ENCODE results near the gene MAN1A1.

The MAN1A1 gene

GRCh38 chr6:119308048-119308570, 41.5 kb downstream of the MAN1A1 start:
- no peak for TF ChIP-seq CTCF (conservative IDR thresholded peaks at IDR 0.05; ENCODE audit: low read depth, low read length)
- DNase-seq (ENCODE audit: low read depth), result peak; percentile 36

GRCh38 chr6:119307056-119307455, 42.5 kb downstream of the MAN1A1 start:
- no peak for TF ChIP-seq CTCF (conservative IDR thresholded peaks at IDR 0.05; ENCODE audit: low read depth, low read length)
- no peak for DNase-seq (ENCODE audit: low read depth)

More at GRCh38 chr6:119308048-119308570, 41.5 kb downstream of the MAN1A1 start:
- H3K4me3 ChIP-seq (ENCODE audit: low read length), result no peak overlapping the region

DNA sequence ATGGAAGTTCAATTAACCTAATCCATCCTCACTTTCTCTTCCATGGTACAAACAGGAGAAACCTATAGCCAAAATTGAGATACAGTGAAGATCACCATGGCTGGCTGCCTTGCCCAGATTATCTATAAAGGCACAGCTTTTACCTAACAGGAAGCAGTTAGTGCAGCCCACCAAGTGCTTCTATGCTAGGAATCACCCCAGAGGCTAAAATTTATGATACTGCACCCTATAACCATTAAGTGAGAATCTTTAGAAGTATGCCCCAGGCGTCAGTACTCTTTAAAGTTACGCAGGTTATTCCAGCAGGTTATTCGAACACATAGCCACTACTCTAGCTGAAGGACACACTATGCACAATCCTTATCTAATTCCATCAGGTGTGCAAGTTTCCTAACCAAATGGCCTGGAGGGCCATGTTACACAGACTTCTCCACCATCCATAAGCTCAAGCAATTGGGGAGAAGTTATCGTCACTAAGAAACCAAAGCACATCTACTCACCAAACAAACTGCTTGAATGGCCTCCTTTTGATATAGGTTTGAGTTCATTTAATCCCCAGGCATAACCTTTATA, 43.1 kb downstream of the MAN1A1 start:
- TF ChIP-seq CTCF (conservative IDR thresholded peaks at IDR 0.05; ENCODE audit: low read depth, low read length), result no peak
- DNase-seq (ENCODE audit: low read depth), result no peak

More at GRCh38 chr6:119307056-119307455, 42.5 kb downstream of the MAN1A1 start:
- no peak overlapping the region for H3K4me3 ChIP-seq (ENCODE audit: low read length)

DNA sequence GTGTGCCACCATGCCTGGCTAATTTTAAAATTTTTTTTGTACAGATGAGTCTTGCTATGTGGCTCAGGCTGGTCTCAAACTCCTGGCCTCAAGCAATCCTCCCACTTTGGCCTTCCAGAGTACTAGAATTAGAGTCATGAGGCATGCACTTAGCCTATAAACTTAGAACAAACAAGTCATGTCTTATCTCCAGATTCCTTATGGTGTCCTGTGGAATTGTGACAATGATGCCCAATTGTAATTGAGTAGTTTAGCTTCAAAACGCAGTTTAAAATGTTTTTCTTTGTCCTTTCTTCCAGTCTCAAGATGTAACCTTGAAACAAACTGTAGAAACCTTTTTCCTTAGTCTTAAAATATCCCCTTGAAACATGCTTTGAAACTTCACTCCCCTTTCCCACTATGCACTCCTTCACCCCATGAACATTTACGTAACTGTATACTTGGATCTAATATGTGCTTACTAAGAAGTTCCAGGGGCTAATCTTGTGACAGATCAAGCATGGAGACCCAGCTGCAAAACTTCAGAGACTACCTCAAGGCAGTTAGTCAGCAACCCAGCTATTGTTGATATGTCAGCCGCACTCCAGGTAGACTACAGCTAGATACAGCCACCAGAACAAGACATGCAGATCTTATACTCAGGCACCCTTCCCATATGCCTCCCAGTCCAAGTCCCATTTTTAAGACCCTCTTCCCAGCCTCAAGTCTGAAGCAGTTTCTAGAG, 46.2 kb downstream of the MAN1A1 start:
- H3K4me3 ChIP-seq (ENCODE audit: low read length), result no peak overlapping the region
- DNase-seq (ENCODE audit: low read depth), result no peak
- TF ChIP-seq CTCF (conservative IDR thresholded peaks at IDR 0.05; ENCODE audit: low read depth, low read length), result no peak

More for the DNA sequence above, 43.1 kb downstream of the MAN1A1 start:
- H3K4me3 ChIP-seq (ENCODE audit: low read length), result no peak overlapping the region

- no peak for TF ChIP-seq CTCF (conservative IDR thresholded peaks at IDR 0.05; ENCODE audit: low read depth, low read length)
- H3K4me3 ChIP-seq (ENCODE audit: low read length), result no peak overlapping the region
- no peak for DNase-seq (ENCODE audit: low read depth)
These were observed 48.1 kb downstream of the MAN1A1 start for GRCh38 chr6:119301429-119301828.

DNA sequence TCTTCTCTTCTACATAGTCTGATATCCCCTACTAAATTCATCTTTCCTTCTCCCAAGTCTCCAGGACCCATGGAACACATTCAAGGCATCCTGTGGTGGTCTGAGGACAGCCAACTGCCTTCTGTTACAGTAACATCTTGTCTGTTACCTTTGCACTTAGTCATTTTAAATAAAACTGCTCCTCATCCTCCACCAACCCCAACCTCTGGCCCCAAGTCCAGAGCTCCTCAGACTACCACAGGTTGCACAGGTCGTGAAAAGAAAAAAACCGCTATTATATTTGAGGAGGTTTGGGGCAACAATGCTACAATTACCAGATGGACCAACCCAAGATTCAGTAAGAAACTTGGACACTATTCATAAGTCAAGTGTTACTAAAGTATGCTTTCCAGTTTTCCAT, 49.9 kb downstream of the MAN1A1 start:
- no peak for TF ChIP-seq CTCF (conservative IDR thresholded peaks at IDR 0.05; ENCODE audit: low read depth, low read length)
- DNase-seq (ENCODE audit: low read depth), result no peak
- H3K4me3 ChIP-seq (ENCODE audit: low read length), result no peak overlapping the region

- H3K4me3 ChIP-seq (ENCODE audit: low read length), result no peak overlapping the region
- no peak for DNase-seq (ENCODE audit: low read depth)
- TF ChIP-seq CTCF (conservative IDR thresholded peaks at IDR 0.05; ENCODE audit: low read depth, low read length), result no peak
These were observed 52.5 kb downstream of the MAN1A1 start for GRCh38 chr6:119297049-119297448.
